Lower leg skin (tissue), 4 donors: ENCODE data around the gene DOCK10. TPM values are rescaled to one million over a fixed set of nuclear protein-coding genes. Genes with fewer than 3 reads are reported as not detected.

ENCODE experiments used
- DNase-seq, 2 donors: peaks; one replicate each; pipeline ENCODE4 v3.0.0-alpha.2; 2019; ENCODE audit warnings: low spot score in 2 of 2
- H3K4me3 ChIP-seq: fragments of 200-600 bp; sonication (generic); 2 replicates; pipeline ENCODE4 v1.5.1; 2017; ENCODE audit warnings: mild to moderate bottlenecking, low read depth; ENCODE audit not compliant: poor library complexity, severe bottlenecking
- CTCF ChIP-seq, 3 donors: fragments of 450-650 bp; IDR thresholded peaks; one replicate each; pipeline ENCODE4 v1.5.1; 2016; ENCODE audit warnings: antibody characterized with exemption in 3 of 3, mild to moderate bottlenecking in 3 of 3, moderate library complexity in 2 of 3
- POLR2A ChIP-seq, 2 donors: fragments of 450-650 bp; IDR thresholded peaks; one replicate each; pipeline ENCODE4 v1.6.1; 2016 to 2017; ENCODE audit warnings: antibody characterized with exemption in 2 of 2, mild to moderate bottlenecking in 1 of 2, moderate library complexity in 1 of 2
- WGBS, 2 donors: methylation state at CpG; one replicate each; pipeline ENCODE4 v1.1.5; 2018; 5-methylcytosine and 5-hydroxymethylcytosine counted together
- intact Hi-C: fragments of 100-400 bp; cut with DNase I; formaldehyde crosslinking; loops from one replicate; pipeline ENCODE4 v1.15.0; 2023; ENCODE audit warnings: low total_unique reads
- total RNA-seq, 4 donors: library from RNA; depleted of rRNA; stranded (reverse); fragments of >200 nt; gene quantifications; one replicate each; pipeline ENCODE4 v1.1.0, GENCODE V29; 2016

DOCK10 gene
- total RNA-seq, 4 donors from 2014 or later, result 6.2 to 16.5 (median 14.0) TPM

- intact Hi-C loops, result no loop called here
- no peak for DNase-seq
- no peak overlapping the region for H3K4me3 ChIP-seq
- 86 to 89% methylated on average over 1 of the region's 1 CpG for WGBS, 2 donors
- no peak for TF ChIP-seq POLR2A (IDR thresholded peaks at IDR 0.05)
- TF ChIP-seq CTCF (IDR thresholded peaks at IDR 0.05), result no peak
Measured at GRCh38 chr2:224895377-224895776, 146.9 kb downstream of the DOCK10 start.

- TF ChIP-seq POLR2A (IDR thresholded peaks at IDR 0.05), result no peak
- H3K4me3 ChIP-seq, result no peak overlapping the region
- WGBS, 2 donors, result 68 to 70% methylated on average over 3 of the region's 3 CpGs
- DNase-seq, result no peak
- intact Hi-C loops, result no loop called here
Measured at GRCh38 chr2:224894356-224894755, 147.9 kb downstream of the DOCK10 start.

- WGBS, 2 donors, result 72 to 76% methylated on average over 2 of the region's 2 CpGs
- no peak for DNase-seq
- H3K4me3 ChIP-seq, result no peak overlapping the region
- TF ChIP-seq CTCF (IDR thresholded peaks at IDR 0.05) (no peak), POLR2A (IDR thresholded peaks at IDR 0.05) (no peak)
- intact Hi-C loops, result no loop called here
Measured at GRCh38 chr2:224893848-224894247, 148.4 kb downstream of the DOCK10 start.

- intact Hi-C loops, result no loop called here
- DNase-seq, result no peak
- 72 to 82% methylated on average over 6 of the region's 6 CpGs for WGBS, 2 donors
- TF ChIP-seq POLR2A (IDR thresholded peaks at IDR 0.05) (no peak), CTCF (IDR thresholded peaks at IDR 0.05) (no peak)
- H3K4me3 ChIP-seq, result no peak overlapping the region
Measured at GRCh38 chr2:224892574-224893204, 149.6 kb downstream of the DOCK10 start.

GRCh38 chr2:224890372-224890771, 151.9 kb downstream of the DOCK10 start:
- no peak for DNase-seq
- intact Hi-C loops, result no loop called here
- TF ChIP-seq POLR2A (IDR thresholded peaks at IDR 0.05), result no peak
- no peak for TF ChIP-seq CTCF (IDR thresholded peaks at IDR 0.05)
- 71 to 89% methylated on average over 3 of the region's 3 CpGs for WGBS, 2 donors
- H3K4me3 ChIP-seq, result no peak overlapping the region

GRCh38 chr2:224887141-224887540, 155.1 kb downstream of the DOCK10 start:
- 79 to 83% methylated on average over 1 of the region's 1 CpG for WGBS, 2 donors
- intact Hi-C loops, result no loop called here
- no peak overlapping the region for H3K4me3 ChIP-seq
- DNase-seq, result no peak
- TF ChIP-seq CTCF (IDR thresholded peaks at IDR 0.05) (no peak), POLR2A (IDR thresholded peaks at IDR 0.05) (no peak)
